HG02623 (cell line): ENCODE data around the gene DIP2C.
"Not testable (repeated sequence)": the region's sequence is repeated elsewhere in the genome, so short reads cannot be mapped to it uniquely, and the experiment has no call there.

Experiments used
- ATAC-seq: cut with Tn5 transposase; IDR thresholded peaks from one replicate; pipeline ENCODE4 v1.9.1; 2021; ENCODE audit warnings: moderate library complexity; ENCODE audit not compliant: unreplicated experiment

The DIP2C gene

GRCh38 chr10:689452-690371 lies at the start of gene DIP2C:
DIP2C (minus strand) TSS chr10:689668; CDS start chr10:689578, 90 bp downstream.
- no peak for ATAC-seq

- ATAC-seq = no peak
Observed at GRCh38 chr10:734481-734880, 45.0 kb upstream of the DIP2C start.

- ATAC-seq = no peak
Observed at GRCh38 chr10:733086-733485, 43.6 kb upstream of the DIP2C start.

- ATAC-seq = no peak
Observed at GRCh38 chr10:729213-729612, 39.7 kb upstream of the DIP2C start.

GRCh38 chr10:728603-729002 lies 39.1 kb upstream of the DIP2C start:
- ATAC-seq = no peak

GRCh38 chr10:727162-727790 lies 37.8 kb upstream of the DIP2C start:
- ATAC-seq = no peak

- no peak for ATAC-seq
Observed at GRCh38 chr10:725786-726185, 36.3 kb upstream of the DIP2C start.

- no peak for ATAC-seq
Observed at GRCh38 chr10:725302-725701, 35.8 kb upstream of the DIP2C start.

- ATAC-seq = no peak
Observed at GRCh38 chr10:723973-724372, 34.5 kb upstream of the DIP2C start.

- no peak for ATAC-seq
Observed at GRCh38 chr10:722281-723060, 33.0 kb upstream of the DIP2C start.

- no peak for ATAC-seq
Observed at GRCh38 chr10:718143-718700, 28.8 kb upstream of the DIP2C start.

- no peak for ATAC-seq
Observed at GRCh38 chr10:717458-717857, 28.0 kb upstream of the DIP2C start.

- no peak for ATAC-seq
Observed at GRCh38 chr10:716821-717220, 27.4 kb upstream of the DIP2C start.

- ATAC-seq = no peak
Observed at GRCh38 chr10:714214-714613, 24.7 kb upstream of the DIP2C start.

GRCh38 chr10:712575-712974 lies 23.1 kb upstream of the DIP2C start:
- ATAC-seq = no peak

GRCh38 chr10:712089-712488 lies 22.6 kb upstream of the DIP2C start:
- no peak for ATAC-seq

GRCh38 chr10:707861-708260 lies 18.4 kb upstream of the DIP2C start:
- no peak for ATAC-seq

GRCh38 chr10:707456-707855 lies 18.0 kb upstream of the DIP2C start:
- no peak for ATAC-seq

GRCh38 chr10:703118-703517 lies 13.7 kb upstream of the DIP2C start:
- ATAC-seq = no peak

GRCh38 chr10:700183-700582 lies 10.7 kb upstream of the DIP2C start:
- not testable (repeated sequence) for ATAC-seq
